Endothelial cell of umbilical vein (primary cell): ENCODE data around the gene PANK2. TPM values are rescaled to one million over a fixed set of nuclear protein-coding genes. Genes with fewer than 3 reads are reported as not detected.

Experiments used
- BruUV-seq: library from RNA; stranded (reverse); fragments of 400-500 nt; replicated peaks from 2 replicates; lab custom pipeline; 2021; lab: Mats Ljungman, UMichigan
- CTCF ChIA-PET: fragments of 300-600, 350-600 bp; sonication (Branson Sonifier 250); formaldehyde crosslinking; loops from one replicate; lab custom pipeline; 2021; ENCODE audit warnings: antibody characterized with exemption, inconsistent platforms; lab: Charles Lee
- POLR2A ChIA-PET: fragments of 300-600, 350-600 bp; sonication (Branson Sonifier 250); formaldehyde crosslinking; loops from one replicate; lab custom pipeline; 2021; ENCODE audit warnings: antibody characterized with exemption, inconsistent platforms; lab: Charles Lee
- DNase-seq: peaks from one replicate; pipeline ENCODE4 v3.0.0-alpha.2; 2011; ENCODE audit warnings: low read depth, low spot score
- FAIRE-seq: peaks from 2 replicates; lab custom pipeline; 2011; peaks lifted over from hg19 to GRCh38; lab: Jason Lieb, UNC
- H2AFZ ChIP-seq: 2 replicates; pipeline ENCODE4 v1.6.0; 2012; ENCODE audit warnings: low read depth, low read length, control low read depth, inconsistent platforms
- H3K27ac ChIP-seq: 2 replicates; pipeline ENCODE4 v1.5.1; 2011; ENCODE audit warnings: low read depth, mild to moderate bottlenecking, control low read depth, low read length, moderate library complexity; ENCODE audit not compliant: insufficient read depth
- H3K27me3 ChIP-seq, 2 experiments: 2 replicates each; pipeline versions ENCODE4 v1.6.0 to v1.6.1; 2011; ENCODE audit warnings: low read length in 2 of 2, mixed read lengths in 1 of 2; ENCODE audit not compliant: control insufficient read depth in 2 of 2, insufficient read depth in 2 of 2
- H3K36me3 ChIP-seq, 2 experiments: 2 replicates in 1 of 2; 3 replicates in 1 of 2; pipeline ENCODE4 v1.5.1; 2011; ENCODE audit warnings: low read length in 2 of 2, mild to moderate bottlenecking in 1 of 2, moderate library complexity in 1 of 2; ENCODE audit not compliant: control insufficient read depth in 2 of 2, insufficient read depth in 2 of 2; ENCODE audit errors: extremely low read depth in 1 of 2
- H3K4me1 ChIP-seq: 3 replicates; pipeline ENCODE4 v1.5.1; 2011; ENCODE audit warnings: mild to moderate bottlenecking, low read length; ENCODE audit not compliant: control insufficient read depth, insufficient read depth; ENCODE audit errors: extremely low read depth
- H3K4me2 ChIP-seq: 2 replicates; pipeline ENCODE4 v1.6.1; 2011; ENCODE audit warnings: low read length, control low read depth, mixed read lengths; ENCODE audit not compliant: insufficient read depth
- H3K4me3 ChIP-seq, 3 experiments: fragments of 200-600 bp in 1 of 3; sonication (generic), shearing (Covaris generic) in 1 of 3; replicated peaks in 1 of 3; 2 replicates each; pipeline ENCODE4 v1.5.1; 2011 to 2016; ENCODE audit warnings: control low read depth in 3 of 3, low read length in 3 of 3, mild to moderate bottlenecking in 2 of 3, inconsistent platforms in 1 of 3, low read depth in 1 of 3, moderate library complexity in 1 of 3; ENCODE audit not compliant: insufficient read depth in 1 of 3
- H3K79me2 ChIP-seq: 2 replicates; pipeline ENCODE4 v1.6.0; 2012; ENCODE audit warnings: low read length, inconsistent platforms; ENCODE audit not compliant: control insufficient read depth, insufficient read depth
- H3K9ac ChIP-seq: replicated peaks from 2 replicates; pipeline ENCODE3; 2011; ENCODE audit warnings: low read length, control low read depth; ENCODE audit not compliant: insufficient read depth; ENCODE audit errors: extremely low read depth
- H3K9me1 ChIP-seq: replicated peaks from 3 replicates; pipeline ENCODE4 v1.6.0; 2011; ENCODE audit warnings: mild to moderate bottlenecking, low read length; ENCODE audit not compliant: control insufficient read depth, insufficient read depth; ENCODE audit errors: extremely low read depth
- H3K9me3 ChIP-seq: replicated peaks from 2 replicates; pipeline ENCODE4 v1.5.1; 2012; ENCODE audit warnings: low read length, inconsistent platforms; ENCODE audit not compliant: control insufficient read depth, insufficient read depth
- H4K20me1 ChIP-seq: replicated peaks from 2 replicates; pipeline ENCODE3; 2011; ENCODE audit warnings: mild to moderate bottlenecking, low read length; ENCODE audit not compliant: control insufficient read depth, insufficient read depth; ENCODE audit errors: extremely low read depth
- CTCF ChIP-seq, 2 donors: IDR thresholded peaks; 1 replicate in 1 of 2; 2 replicates in 1 of 2; pipeline ENCODE4 v1.5.1; 2011; ENCODE audit warnings: low read length in 2 of 2, mild to moderate bottlenecking in 2 of 2, moderate library complexity in 2 of 2, control low read depth in 1 of 2, inconsistent platforms in 1 of 2, low read depth in 1 of 2; ENCODE audit not compliant: insufficient read depth in 1 of 2; ENCODE audit errors: extremely low read depth in 1 of 2
- EZH2 ChIP-seq: IDR thresholded peaks from 2 replicates; pipeline ENCODE4 v1.6.1; 2012; ENCODE audit warnings: borderline replicate concordance, low read depth, mild to moderate bottlenecking, moderate library complexity, low read length, inconsistent platforms; ENCODE audit not compliant: severe bottlenecking
- FOS ChIP-seq: IDR thresholded peaks from 2 replicates; pipeline ENCODE4 v1.6.1; 2011; ENCODE audit warnings: mild to moderate bottlenecking, low read length, moderate library complexity, borderline replicate concordance; ENCODE audit not compliant: insufficient read depth
- GATA2 ChIP-seq: IDR thresholded peaks from 2 replicates; pipeline ENCODE4 v1.7.0; 2011; ENCODE audit warnings: low read depth, mild to moderate bottlenecking, moderate library complexity, mixed read lengths, low read length; ENCODE audit not compliant: insufficient read length, insufficient read depth
- JUN ChIP-seq: IDR thresholded peaks from 2 replicates; pipeline ENCODE4 v1.6.1; 2011; ENCODE audit warnings: borderline replicate concordance, low read depth; ENCODE audit not compliant: insufficient read length, insufficient read depth
- MAX ChIP-seq: IDR thresholded peaks from 2 replicates; pipeline ENCODE4 v1.6.1; 2011; ENCODE audit not compliant: insufficient read depth, insufficient read length
- POLR2A ChIP-seq: IDR thresholded peaks from 2 replicates; pipeline ENCODE4 v1.6.1; 2012; ENCODE audit warnings: low read depth, mild to moderate bottlenecking, control low read depth, low read length
- POLR2AphosphoS5 ChIP-seq: IDR thresholded peaks from 2 replicates; pipeline ENCODE4 v1.6.1; 2012; ENCODE audit warnings: low read depth, mild to moderate bottlenecking, control low read depth, low read length, moderate library complexity; ENCODE audit not compliant: insufficient read depth
- dilution Hi-C: fragments of 300-500 bp; cut with MboI; formaldehyde crosslinking; loops from one replicate; pipeline ENCODE4 v1.15.0; 2019; ENCODE audit warnings: low sequenced_read_pairs; ENCODE audit not compliant: extremely low pct_ligation_motif_present
- intact Hi-C: fragments of 100-400 bp; cut with micrococcal nuclease; formaldehyde crosslinking; loops from one replicate; pipeline ENCODE4 v1.10.0; 2022
- polyA plus RNA-seq, 4 experiments: library from polyadenylated mRNA; depleted of rRNA in 3 of 4; stranded (reverse) in 3 of 4; unstranded in 1 of 4; fragments of >200 nt; gene quantifications; 2 replicates each; pipeline versions ENCODE4 v1.2.1 to v1.2.3, GENCODE V29; 2011 to 2012; ENCODE audit warnings: missing spikeins in 1 of 4
- total RNA-seq: library from RNA; stranded (reverse); gene quantifications from 2 replicates; pipeline ENCODE4 v1.2.3, GENCODE V29; 2021

PANK2 gene
- total and polyA plus RNA-seq, 2 donors (not counting 3 experiments of a cell fraction or from before 2014, with no cell fraction given): 18.9 to 54.3 TPM

GRCh38 chr20:3857405-3857804 is 31.8 kb upstream of the PANK2 start:
- intact Hi-C loops (no loop called here), dilution Hi-C loops (no loop called here)
- H4K20me1 ChIP-seq: no peaks in the 10 kb centered on the region
- H3K4me3 ChIP-seq: no peak overlapping the region
- BruUV-seq: no TSS peak
- H3K9me1 ChIP-seq: no peaks in the 10 kb centered on the region
- no peaks in the 10 kb centered on the region for H3K9me3 ChIP-seq
- TF ChIP-seq CTCF (IDR thresholded peaks at IDR 0.05; ENCODE audit: extremely low read depth in 1 of 2, insufficient read depth in 1 of 2, low read depth in 1 of 2, low read length in 2 of 2): no peak
- no peak for TF ChIP-seq JUN
- no peak for TF ChIP-seq EZH2
- no peak for TF ChIP-seq POLR2A
- no peak for TF ChIP-seq POLR2AphosphoS5
- no peak for TF ChIP-seq FOS
- no peak for TF ChIP-seq GATA2
- no peak for TF ChIP-seq MAX
- H3K27me3 ChIP-seq: no peaks in the 10 kb centered on the region
- FAIRE-seq (no peak), DNase-seq (no peak)
- H3K36me3 ChIP-seq: peaks cover 10 to 38% of the 10 kb centered on the region in 2 experiments
- H3K4me2 ChIP-seq: no peak overlapping the region
- no peak overlapping the region for H3K9ac ChIP-seq
- POLR2A ChIA-PET: no interaction called here
- no peak overlapping the region for H2AFZ ChIP-seq
- H3K4me1 ChIP-seq: no peaks in the 10 kb centered on the region
- CTCF ChIA-PET: interaction anchor here (1.3 to 1.4 kb wide), 2 partner anchors 71 to 215 kb away, joined by 3 to 5 read pairs; partner anchors contain the start of gene CENPB
- H3K27ac ChIP-seq: no peak overlapping the region
- no peaks in the 10 kb centered on the region for H3K79me2 ChIP-seq
